Measurements from ENCODE around the gene SLC26A3. TPM values are rescaled to one million over a fixed set of nuclear protein-coding genes. Genes with fewer than 3 reads are reported as not detected.

The SLC26A3 gene
- total and polyA plus RNA-seq, 8 donors: 0.04 TPM; not detected in 7

DNA sequence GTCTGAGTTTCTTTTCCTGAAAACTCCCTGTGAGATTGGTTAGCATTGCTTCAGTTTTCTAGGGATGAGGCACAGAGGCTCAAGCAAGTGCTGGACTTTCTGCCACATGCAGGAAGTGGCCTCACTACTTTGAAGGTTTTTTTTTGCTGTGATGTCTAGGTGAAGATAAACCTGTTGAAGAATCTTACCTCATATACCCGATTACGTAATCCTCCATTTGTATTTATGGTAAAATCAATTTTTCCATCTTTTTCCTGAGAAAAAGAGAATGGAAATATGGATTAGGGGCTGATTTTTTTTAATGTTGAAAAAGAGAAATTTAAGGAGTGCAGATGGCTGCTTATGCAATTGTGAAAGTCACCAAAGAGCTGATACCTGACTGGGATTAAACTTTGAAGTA, 35.6 kb downstream of the SLC26A3 start:
- no peak for DNase-seq

DNA sequence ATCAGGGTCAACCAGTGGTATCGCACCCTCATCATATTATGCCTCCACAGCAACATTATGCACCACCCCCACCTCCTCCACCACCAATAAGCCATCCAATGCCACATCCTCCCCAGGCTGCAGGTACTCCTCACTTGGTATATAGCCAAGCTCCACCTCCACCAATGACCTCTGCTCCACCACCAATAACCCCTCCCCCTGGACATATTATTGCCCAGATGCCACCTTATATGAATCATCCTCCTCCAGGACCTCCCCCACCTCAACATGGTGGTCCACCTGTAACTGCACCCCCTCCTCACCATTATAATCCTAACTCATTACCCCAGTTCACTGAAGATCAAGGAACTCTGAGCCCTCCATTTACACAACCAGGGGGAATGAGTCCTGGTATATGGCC, 44.4 kb downstream of the SLC26A3 start:
- H3K4me3 ChIP-seq: no peak overlapping the region
- H3K9me3 ChIP-seq: no peaks in the 10 kb centered on the region
- DNase-seq (no peak), ATAC-seq (no peak)
- no peak overlapping the region for H3K27ac ChIP-seq
- TF ChIP-seq, protein P1, sequence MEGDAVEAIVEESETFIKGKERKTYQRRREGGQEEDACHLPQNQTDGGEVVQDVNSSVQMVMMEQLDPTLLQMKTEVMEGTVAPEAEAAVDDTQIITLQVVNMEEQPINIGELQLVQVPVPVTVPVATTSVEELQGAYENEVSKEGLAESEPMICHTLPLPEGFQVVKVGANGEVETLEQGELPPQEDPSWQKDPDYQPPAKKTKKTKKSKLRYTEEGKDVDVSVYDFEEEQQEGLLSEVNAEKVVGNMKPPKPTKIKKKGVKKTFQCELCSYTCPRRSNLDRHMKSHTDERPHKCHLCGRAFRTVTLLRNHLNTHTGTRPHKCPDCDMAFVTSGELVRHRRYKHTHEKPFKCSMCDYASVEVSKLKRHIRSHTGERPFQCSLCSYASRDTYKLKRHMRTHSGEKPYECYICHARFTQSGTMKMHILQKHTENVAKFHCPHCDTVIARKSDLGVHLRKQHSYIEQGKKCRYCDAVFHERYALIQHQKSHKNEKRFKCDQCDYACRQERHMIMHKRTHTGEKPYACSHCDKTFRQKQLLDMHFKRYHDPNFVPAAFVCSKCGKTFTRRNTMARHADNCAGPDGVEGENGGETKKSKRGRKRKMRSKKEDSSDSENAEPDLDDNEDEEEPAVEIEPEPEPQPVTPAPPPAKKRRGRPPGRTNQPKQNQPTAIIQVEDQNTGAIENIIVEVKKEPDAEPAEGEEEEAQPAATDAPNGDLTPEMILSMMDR (IDR thresholded peaks at IDR 0.05): no peak
- peaks cover 0 to 73% of the 10 kb centered on the region in 2 donors for H3K36me3 ChIP-seq
- intact Hi-C loops (cut with DNase I): no loop called here
- no peaks in the 10 kb centered on the region for H3K27me3 ChIP-seq
- H3K4me1 ChIP-seq: no peaks in the 10 kb centered on the region

More for the DNA sequence above, 35.6 kb downstream of the SLC26A3 start:
- no peaks in the 10 kb centered on the region for H3K36me3 ChIP-seq
- H3K4me3 ChIP-seq: no peak overlapping the region
- H3K4me1 ChIP-seq: no peaks in the 10 kb centered on the region
- H3K9me3 ChIP-seq: no peaks in the 10 kb centered on the region
- H3K27ac ChIP-seq: no peak overlapping the region
- ATAC-seq: no peak
- TF ChIP-seq, protein P1 (IDR thresholded peaks at IDR 0.05): no peak
- no peaks in the 10 kb centered on the region for H3K27me3 ChIP-seq
- intact Hi-C loops (cut with DNase I): no loop called here

DNA sequence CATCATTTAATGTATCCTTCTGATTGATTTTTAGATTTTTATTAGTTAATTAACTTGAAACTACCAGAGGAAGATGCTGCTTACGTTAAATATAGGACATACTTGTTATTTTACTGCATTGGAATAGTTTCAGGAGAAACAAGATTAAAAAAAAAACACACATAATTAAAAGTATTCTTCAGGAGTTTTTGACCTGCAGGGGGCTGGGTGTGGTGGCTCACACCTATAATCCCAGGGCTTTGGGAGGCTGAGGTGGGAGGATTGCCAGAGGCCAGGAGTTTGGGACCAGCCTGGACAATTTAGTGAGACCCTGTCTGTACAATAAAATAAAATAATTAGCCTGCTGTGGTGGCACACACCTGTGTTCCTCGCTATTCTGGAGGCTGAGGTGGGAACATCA, 48.4 kb downstream of the SLC26A3 start:
- no peaks in the 10 kb centered on the region for H3K4me1 ChIP-seq
- intact Hi-C loops (cut with DNase I): no loop called here
- H3K4me3 ChIP-seq: no peak overlapping the region
- H3K27me3 ChIP-seq: no peaks in the 10 kb centered on the region
- DNase-seq (no peak), ATAC-seq (no peak)
- peaks cover 0 to 100% of the 10 kb centered on the region in 2 donors for H3K36me3 ChIP-seq
- H3K27ac ChIP-seq: no peak overlapping the region
- TF ChIP-seq, protein P1 (IDR thresholded peaks at IDR 0.05): no peak
- no peaks in the 10 kb centered on the region for H3K9me3 ChIP-seq

DNA sequence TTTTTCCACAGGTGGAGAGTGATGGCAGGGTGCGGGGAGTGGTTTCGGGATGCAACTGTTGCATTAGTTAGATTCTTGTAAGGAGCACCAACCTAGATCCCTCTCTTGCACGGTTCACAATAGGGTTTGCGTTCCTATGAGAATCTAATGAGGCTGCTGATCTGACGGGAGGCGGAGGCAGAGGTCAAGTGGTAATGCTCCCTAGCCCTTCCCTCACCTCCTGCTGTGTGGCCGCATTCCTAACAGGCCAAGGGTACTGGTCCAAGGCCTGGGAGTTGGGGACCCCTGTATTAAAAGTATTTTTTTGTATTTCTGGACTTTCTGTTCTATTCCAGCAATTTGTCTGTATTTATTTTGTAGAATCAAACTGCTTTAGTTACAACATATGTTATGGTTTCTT, 51.9 kb downstream of the SLC26A3 start:
- no peaks in the 10 kb centered on the region for H3K9me3 ChIP-seq
- intact Hi-C loops (cut with DNase I): no loop called here
- no peak for ATAC-seq
- no peaks in the 10 kb centered on the region for H3K27me3 ChIP-seq
- H3K4me3 ChIP-seq: no peak overlapping the region
- TF ChIP-seq, protein P1 (IDR thresholded peaks at IDR 0.05): no peak
- no peak overlapping the region for H3K27ac ChIP-seq
- H3K36me3 ChIP-seq: peaks cover 0 to 74% of the 10 kb centered on the region in 2 donors
- H3K4me1 ChIP-seq: peaks cover 4 to 28% of the 10 kb centered on the region in 2 donors
- DNase-seq: no peak

DNA sequence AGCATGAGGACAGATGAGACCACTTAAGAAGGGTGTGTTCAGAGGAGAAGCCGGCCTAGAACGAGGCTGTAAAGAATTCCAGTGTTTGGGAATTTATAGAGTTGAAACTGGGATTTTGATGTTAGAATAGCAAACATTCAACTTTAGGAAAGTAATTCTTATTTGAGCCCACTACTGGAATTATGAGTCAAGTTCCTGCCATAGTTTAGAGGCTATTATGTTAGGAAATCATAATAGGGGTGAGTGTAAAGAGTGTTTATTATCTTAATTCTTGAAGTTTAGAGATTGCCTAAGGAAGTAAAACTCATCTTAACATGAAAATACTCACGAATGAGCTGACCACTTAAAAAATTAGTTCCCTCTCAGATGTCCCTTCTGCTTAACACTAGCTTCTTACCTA, 57.0 kb downstream of the SLC26A3 start:
- intact Hi-C loops (cut with DNase I): loop anchor here in 1 of 2 donors (10.0 kb wide), 1 partner anchor 129 kb away; no protein-coding TSS in a partner anchor
- no peak for DNase-seq
- Histone ChIP-seq H3K27me3 (no peaks in the 10 kb centered on the region), H3K9me3 (no peaks in the 10 kb centered on the region), H3K4me3 (no peak overlapping the region), H3K4me1 (peaks cover 17 to 52% of the 10 kb centered on the region in 2 donors), H3K27ac (no peak overlapping the region), H3K36me3 (peaks cover 0 to 23% of the 10 kb centered on the region in 2 donors)
- ATAC-seq: no peak
- TF ChIP-seq, protein P1 (IDR thresholded peaks at IDR 0.05): no peak

Measured in left lung (tissue), 10 donors.